K562 (cell line): ENCODE data around the gene SUMO3. TPM values are rescaled to one million over a fixed set of nuclear protein-coding genes. Genes with fewer than 3 reads are reported as not detected.

ENCODE experiments used
- ATAC-seq: fragments of 200-7000 bp; cut with Tn5 transposase; 3 replicates; pipeline ENCODE4 v1.9.1; 2020; ENCODE audit warnings: moderate library complexity
- Bru-seq: library from RNA; stranded (reverse); fragments of 400-500 nt; gene quantifications from one replicate; lab custom pipeline; 2021; lab: Mats Ljungman, UMichigan
- BruChase-seq, 2 experiments: library from RNA; stranded (reverse); fragments of 400-500 nt; gene quantifications; one replicate each; lab custom pipeline; 2021; lab: Mats Ljungman, UMichigan
- BruUV-seq: library from RNA; stranded (reverse); fragments of 400-500 nt; replicated peaks from 2 replicates; lab custom pipeline; 2021; lab: Mats Ljungman, UMichigan
- CTCF ChIA-PET: fragments of 300-600 bp; formaldehyde crosslinking; extraction: SDS; loops from one replicate; lab custom pipeline; 2021; ENCODE audit warnings: low intra/inter-chr PET ratio; lab: Yijun Ruan, JAX
- POLR2A ChIA-PET: fragments of 300-600, 350-650 bp; sonication (Branson Sonifier 250); formaldehyde crosslinking; extraction: SDS; loops from one replicate; lab custom pipeline; 2021; ENCODE audit warnings: antibody characterized with exemption, inconsistent platforms; lab: Yijun Ruan, JAX
- DNase-seq, 4 experiments: peaks; one replicate each; pipeline versions ENCODE4 v3.0.0 to v3.0.0-alpha.2; 2011 to 2018; ENCODE audit warnings: low spot score in 3 of 4, mixed read lengths in 3 of 4; ENCODE audit errors: extremely low read depth in 1 of 4
- FAIRE-seq: peaks from 2 replicates; lab custom pipeline; 2011; peaks lifted over from hg19 to GRCh38; lab: Jason Lieb, UNC
- H2AFZ ChIP-seq: 2 replicates; pipeline ENCODE4 v1.6.0; 2011; ENCODE audit warnings: low read depth, low read length, control low read depth, inconsistent platforms
- H3K27ac ChIP-seq: fragments of 200-600 bp; 3 replicates; pipeline ENCODE4 v1.8.0; 2011; ENCODE audit warnings: low read depth, mild to moderate bottlenecking, control low read depth, inconsistent platforms, low read length, moderate library complexity, mixed read lengths; ENCODE audit errors: extremely low read depth
- H3K27me3 ChIP-seq, 2 experiments: fragments of 300-600 bp in 1 of 2; 2 replicates in 1 of 2; 3 replicates in 1 of 2; pipeline versions ENCODE4 v1.6.0 to v1.8.0; 2011; ENCODE audit warnings: inconsistent platforms in 2 of 2, low read length in 2 of 2, mild to moderate bottlenecking in 1 of 2, mixed read lengths in 1 of 2, moderate library complexity in 1 of 2; ENCODE audit not compliant: control insufficient read depth in 2 of 2, insufficient read depth in 2 of 2
- H3K36me3 ChIP-seq: fragments of 300-600 bp; 3 replicates; pipeline ENCODE4 v1.8.0; 2011; ENCODE audit warnings: mild to moderate bottlenecking, low read length, inconsistent platforms; ENCODE audit not compliant: control insufficient read depth, insufficient read depth
- H3K4me1 ChIP-seq, 2 experiments: fragments of 200-600 bp in 1 of 2; replicated peaks in 1 of 2; 2 replicates in 1 of 2; 3 replicates in 1 of 2; pipeline versions ENCODE4 v1.5.1 to v1.8.0; 2011; ENCODE audit warnings: inconsistent platforms in 2 of 2, low read length in 2 of 2, mild to moderate bottlenecking in 1 of 2, mixed read lengths in 1 of 2, moderate library complexity in 1 of 2; ENCODE audit not compliant: control insufficient read depth in 2 of 2, insufficient read depth in 2 of 2
- H3K4me2 ChIP-seq: 2 replicates; pipeline ENCODE4 v1.6.1; 2011; ENCODE audit warnings: low read length, control low read depth, inconsistent platforms, mixed read lengths; ENCODE audit not compliant: insufficient read depth
- H3K4me3 ChIP-seq: fragments of 200-600 bp; sonication (generic), shearing (Covaris generic); 2 replicates; pipeline ENCODE4 v1.5.1; 2016; ENCODE audit warnings: control low read depth, inconsistent platforms
- H3K79me2 ChIP-seq: fragments of 200-600 bp; 3 replicates; pipeline ENCODE4 v1.8.0; 2011; ENCODE audit warnings: low read length, inconsistent platforms; ENCODE audit not compliant: control insufficient read depth, insufficient read depth
- H3K9ac ChIP-seq, 2 experiments: 2 replicates each; pipeline versions ENCODE4 v1.6.0 to v1.6.1; 2011; ENCODE audit warnings: low read depth in 2 of 2, low read length in 2 of 2, control low read depth in 1 of 2, inconsistent platforms in 1 of 2, mild to moderate bottlenecking in 1 of 2, mixed read lengths in 1 of 2; ENCODE audit not compliant: insufficient read depth in 1 of 2
- H3K9me1 ChIP-seq: one replicate; pipeline ENCODE4 v1.6.0; 2011; ENCODE audit warnings: inconsistent platforms, mild to moderate bottlenecking, low read length, moderate library complexity; ENCODE audit not compliant: control insufficient read depth, insufficient read depth
- H3K9me3 ChIP-seq: replicated peaks from 2 replicates; pipeline ENCODE4 v1.5.1; 2011; ENCODE audit warnings: low read depth, low read length, inconsistent platforms; ENCODE audit not compliant: control insufficient read depth, insufficient read depth
- H4K20me1 ChIP-seq: replicated peaks from 2 replicates; pipeline ENCODE4 v1.6.1; 2011; ENCODE audit warnings: low read length, inconsistent platforms, mixed read lengths; ENCODE audit not compliant: control insufficient read depth, insufficient read depth
- DACH1 ChIP-seq: fragments of 450-650 bp; IDR thresholded peaks from 2 replicates; pipeline ENCODE4 v1.6.1; 2018; ENCODE audit not compliant: partially characterized antibody
- ETS2 ChIP-seq: IDR thresholded peaks from 2 replicates; pipeline ENCODE4 v1.6.1; 2016; ENCODE audit warnings: borderline replicate concordance, missing genetic modification characterization, mild to moderate bottlenecking, moderate library complexity, missing compliant biosample characterization; ENCODE audit not compliant: poor library complexity, severe bottlenecking
- EWSR1 ChIP-seq: fragments of 450-650 bp; IDR thresholded peaks from 2 replicates; pipeline ENCODE4 v1.6.1; 2018; ENCODE audit warnings: borderline replicate concordance, mild to moderate bottlenecking, low read depth, moderate library complexity; ENCODE audit not compliant: partially characterized antibody
- GTF2E2 ChIP-seq: fragments of 200-800 bp; sonication (Bioruptor generic); IDR thresholded peaks from 2 replicates; pipeline ENCODE4 v1.6.1; 2016; ENCODE audit warnings: missing genetic modification characterization, missing compliant biosample characterization
- HDAC1 ChIP-seq, 2 experiments: fragments of 450-650 bp; IDR thresholded peaks; 2 replicates each; pipeline ENCODE4 v1.6.1; 2016 to 2017; ENCODE audit warnings: inconsistent platforms in 1 of 2, mild to moderate bottlenecking in 1 of 2, moderate library complexity in 1 of 2
- PHF8 ChIP-seq: fragments of 200-600 bp; sonication (generic); IDR thresholded peaks from 2 replicates; pipeline ENCODE4 v1.6.1; 2012; ENCODE audit warnings: mixed run types, mild to moderate bottlenecking, inconsistent platforms, low read length, moderate library complexity, borderline replicate concordance
- SFPQ ChIP-seq: fragments of 200-400 bp; formaldehyde crosslinking; IDR thresholded peaks from 2 replicates; pipeline ENCODE4 v1.6.1; 2017; ENCODE audit warnings: mild to moderate bottlenecking, low read depth, low read length, moderate library complexity
- SIN3B ChIP-seq: fragments of 450-650 bp; IDR thresholded peaks from 2 replicates; pipeline ENCODE4 v1.6.1; 2017; ENCODE audit warnings: low read depth, mild to moderate bottlenecking, moderate library complexity
- ZNF282 ChIP-seq: sonication (generic); formaldehyde crosslinking; IDR thresholded peaks from 2 replicates; pipeline ENCODE4 v1.8.1; 2023; ENCODE audit warnings: missing genetic modification reagents
- ZNF512 ChIP-seq: IDR thresholded peaks from 2 replicates; pipeline ENCODE4 v1.6.1; 2016; ENCODE audit warnings: missing genetic modification characterization, missing compliant biosample characterization
- ZSCAN32 ChIP-seq: fragments of 450-650 bp; formaldehyde crosslinking; IDR thresholded peaks from 2 replicates; pipeline ENCODE4 v1.4.0; 2020; ENCODE audit warnings: mild to moderate bottlenecking, moderate library complexity
- WGBS: fragments of 100-300 bp; shearing (Covaris generic); methylation state at CpG from one replicate; pipeline ENCODE4 v1.1.6; 2016; ENCODE audit warnings: low coverage, mixed read lengths; ENCODE audit not compliant: insufficient coverage; ENCODE audit errors: missing lambda C conversion rate; 5-methylcytosine and 5-hydroxymethylcytosine counted together
- in situ Hi-C: fragments of 300-500 bp; cut with MboI; formaldehyde crosslinking; loops from 4 replicates; pipeline ENCODE4 v1.15.0; 2018; ENCODE audit warnings: inconsistent platforms, mixed read lengths
- intact Hi-C: fragments of 100-400 bp; cut with micrococcal nuclease; formaldehyde crosslinking; loops from 2 replicates; pipeline ENCODE4 v1.14.2; 2022
- long read RNA-seq, 3 experiments: library from polyadenylated mRNA in 2 of 3; library from RNA in 1 of 3; unstranded in 2 of 3; stranded (forward) in 1 of 3; transcript quantifications; one replicate each; pipeline ENCODE4 v2.0.0, GENCODE V29; 2019 to 2022
- polyA minus RNA-seq, 3 experiments: library from RNA; depleted of rRNA, polyadenylated mRNA; stranded (reverse); fragments of >200 nt; gene quantifications; 2 replicates each; pipeline ENCODE4 v1.2.3, GENCODE V29; 2011
- polyA plus RNA-seq, 8 experiments: library from polyadenylated mRNA; depleted of rRNA in 4 of 8; stranded (reverse) in 5 of 8; unstranded in 3 of 8; fragments of >200 nt; fragmentation: Nextera tagmentation in 2 of 8; fragmentation: Illumina TruSeq in 1 of 8; extraction: Ambion mirVana in 2 of 8; extraction: Trizol in 1 of 8; gene quantifications; 2 replicates each; pipeline versions ENCODE4 v1.2.1 to v1.2.3, GENCODE V29; 2011 to 2014; ENCODE audit warnings: inconsistent platforms in 1 of 8, missing spikeins in 1 of 8
- total RNA-seq, 7 experiments: library from RNA; depleted of rRNA in 6 of 7; stranded (reverse); fragments of >200 nt in 6 of 7; fragmentation: Illumina TruSeq in 2 of 7; extraction: Trizol in 2 of 7; gene quantifications; 2 replicates each; pipeline versions ENCODE4 v1.2.1 to v1.2.3, GENCODE V29; 2011 to 2021; ENCODE audit warnings: low replicate concordance in 1 of 7

Gene SUMO3
- total RNA-seq (2011; cell fraction: chromatin; rRNA removed; ENCODE audit: low replicate concordance): 32.4 and 33.2 TPM in 2 replicates
- total RNA-seq (2011; cell fraction: nucleolus; rRNA removed): 27.5 and 32.6 TPM in 2 replicates
- 42.5 and 55.7 TPM in 2 replicates for total RNA-seq (2011; cell fraction: nucleoplasm; rRNA removed)
- total RNA-seq (2014; rRNA removed) (95.2 and 118 TPM in 2 replicates), total RNA-seq (2014; rRNA removed; fragmentation: Illumina TruSeq; extraction: Trizol) (101 TPM in 2 replicates), total RNA-seq (2015; rRNA removed; fragmentation: Illumina TruSeq; extraction: Trizol) (111 and 113 TPM in 2 replicates), total RNA-seq (2021) (120 TPM in 2 replicates), polyA plus RNA-seq (2011; rRNA removed) (110 and 128 TPM in 2 replicates), polyA plus RNA-seq (2014; fragmentation: Illumina TruSeq; extraction: Trizol) (142 and 144 TPM in 2 replicates), polyA plus RNA-seq (2014; fragmentation: Nextera tagmentation; extraction: Ambion mirVana) (10 to 100 TPM; 13.9 to 21.6 TPM), polyA plus RNA-seq (2014; rRNA removed) (143 and 146 TPM in 2 replicates), polyA minus RNA-seq (2011; rRNA and poly(A)+ RNA removed) (105 and 120 TPM in 2 replicates), Bru-seq, nascent RNA (percentile 87 among the genes with signal in this experiment), BruChase-seq, experiment 1, labeled RNA remaining after a 2-hour chase (percentile 84 among the genes with signal in this experiment), BruChase-seq, experiment 2, labeled RNA remaining after a 6-hour chase (percentile 87 among the genes with signal in this experiment)
- 132 and 183 TPM in 2 replicates for polyA plus RNA-seq (2011; cell fraction: cytosol; rRNA removed)
- polyA plus RNA-seq (2011; cell fraction: nucleus; rRNA removed): 41.4 and 52.1 TPM in 2 replicates
- polyA plus RNA-seq (2012): 95.3 and 142 TPM in 2 replicates
- 70.3 and 71.5 TPM in 2 replicates for polyA minus RNA-seq (2011; cell fraction: cytosol; rRNA and poly(A)+ RNA removed)
- polyA minus RNA-seq (2011; cell fraction: nucleus; rRNA and poly(A)+ RNA removed): 18.8 and 32.3 TPM in 2 replicates
- long read RNA-seq, experiment 1, transcript SUMO3-201 (4 exons, 1,807 nt): major isoform, 307 of 404 reads
- long read RNA-seq, experiment 1, partial matches to known transcripts: 8 of 404 reads
- long read RNA-seq, experiment 1, other reads (novel, unspliced or antisense): 86 of 404 reads
- long read RNA-seq, experiment 2, transcript SUMO3-201 (4 exons, 1,807 nt): major isoform, 179 of 254 reads
- long read RNA-seq, experiment 2, partial matches to known transcripts: 65 of 254 reads
- long read RNA-seq, experiment 2, other reads (novel, unspliced or antisense): 9 of 254 reads
- long read RNA-seq, experiment 3, transcript SUMO3-201 (4 exons, 1,807 nt): major isoform, 161 of 167 reads
- long read RNA-seq, experiment 3, partial matches to known transcripts: 0 of 167 reads
- long read RNA-seq, experiment 3, other reads (novel, unspliced or antisense): 5 of 167 reads

- CTCF ChIA-PET: interaction anchor here (0.6 to 1.0 kb wide), 2 partner anchors 10 to 789 kb away, joined by 3 read pairs; no protein-coding TSS in a partner anchor
- Histone ChIP-seq H3K79me2 (peaks cover 51% of the 10 kb centered on the region), H3K27me3 (no peaks in the 10 kb centered on the region), H3K9ac (peak within 1 kb of the TSS; percentile 96 to 97), H4K20me1 (peaks cover 25% of the 10 kb centered on the region; the same call in 1 of the 2 replicates), H3K4me1 (peaks cover 0 to 51% of the 10 kb centered on the region in 2 experiments; a peak in 4 of 5 replicates), H3K9me1 (peaks cover 15% of the 10 kb centered on the region), H2AFZ (peak within 1 kb of the TSS; percentile 73), H3K36me3 (peaks cover 14% of the 10 kb centered on the region; the same call in 2 of the 3 replicates), H3K4me3 (peak within 1 kb of the TSS; percentile 71), H3K27ac (peak within 1 kb of the TSS; percentile 99), H3K9me3 (peaks cover 13% of the 10 kb centered on the region), H3K4me2 (peak within 1 kb of the TSS; percentile 79)
- TSS peak; percentile 89 for BruUV-seq
- POLR2A ChIA-PET: interaction anchor here (0.6 to 1.1 kb wide), 9 partner anchors 9 to 751 kb away, joined by 3 to 25 read pairs (median 3); partner anchors contain the start of gene UBE2G2
- DNase-seq: peak; percentile 93 to 97 (median 97)
- intact Hi-C loops (no loop called here), in situ Hi-C loops (no loop called here)
- WGBS: under 1% methylated on average over 58 of the region's 108 CpGs
- FAIRE-seq: peak; percentile 78
- ATAC-seq: peak; percentile 82
- TF ChIP-seq SIN3B (peak; percentile 75), DACH1 (no peak), HDAC1 (IDR thresholded peaks at IDR 0.05) (0 out of 4 replicates have a peak, but pooled peaks of 1 of the 2 experiments have one; percentile 28), ZNF282 (CRISPR knock-in tag) (no peak), EWSR1 (no peak), GTF2E2 (peak; percentile 79; the same call in 1 of the 2 replicates), PHF8 (peak; percentile 74; the same call in 1 of the 2 replicates), SFPQ (no peak), ETS2 (tag) (peak; percentile 71), ZNF512 (tag) (no peak), ZSCAN32 (CRISPR knock-in tag) (no peak)
Measured at GRCh38 chr21:44817914-44818639, at the start of gene SUMO3. Gene SUMO3 (minus strand): TSS chr21:44818062. CDS start chr21:44817968, 94 bp downstream.
